Stimulated activated CD4-positive, alpha-beta T cell treated with anti-CD3 and anti-CD28 coated beads, TNF-alpha, amount 100 ng/mL, for 24 hours (primary cell): ENCODE measurements around the gene OGDH.
"Not testable (repeated sequence)": the region's sequence is repeated elsewhere in the genome, so short reads cannot be mapped to it uniquely, and the experiment has no call there.

ENCODE experiments used
- DNase-seq, 3 experiments: peaks; one replicate each; pipeline ENCODE4 v3.0.0-alpha.2; 2020; ENCODE audit warnings: low read depth in 3 of 3

OGDH gene

DNA sequence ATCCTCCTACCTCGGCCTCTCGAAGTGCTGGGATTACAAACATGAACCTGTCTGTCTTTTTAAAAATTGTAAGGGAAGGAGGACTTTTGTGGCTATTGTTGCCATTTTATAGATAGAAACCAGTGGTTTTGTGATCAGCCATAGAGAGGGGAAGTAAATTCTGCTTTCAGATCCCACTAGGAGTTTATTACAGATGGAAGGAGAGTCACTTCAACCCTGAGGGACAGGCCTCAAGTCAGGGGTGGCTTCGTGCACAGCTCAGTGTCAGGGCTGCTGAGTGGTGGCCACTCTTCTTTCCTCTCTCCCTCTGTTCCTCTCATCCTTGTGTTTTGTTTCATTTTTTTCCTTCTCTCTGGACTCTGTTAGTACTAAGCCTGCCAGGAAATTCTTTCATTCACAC lies 60.8 kb downstream of the OGDH start:
- DNase-seq: no peak

DNA sequence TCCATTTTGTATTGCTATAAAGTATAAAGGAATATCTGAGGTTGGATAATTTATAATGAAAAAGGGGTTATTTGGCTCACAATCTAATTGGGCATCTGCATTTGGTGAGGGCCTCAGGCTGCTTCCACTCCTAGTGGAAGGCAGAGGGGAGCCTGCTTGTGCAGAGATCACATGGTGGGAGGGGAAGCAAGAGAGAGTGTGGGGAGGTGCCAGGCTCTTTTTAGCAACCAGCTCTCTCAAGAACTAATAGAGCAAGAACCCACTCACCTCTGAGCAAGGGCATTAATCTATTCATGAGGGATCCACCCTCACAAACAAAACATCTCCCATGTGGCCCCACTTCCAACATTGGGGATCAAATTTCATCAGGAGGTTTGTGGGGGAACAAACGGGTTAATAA lies 64.6 kb downstream of the OGDH start:
- no peak for DNase-seq

DNA sequence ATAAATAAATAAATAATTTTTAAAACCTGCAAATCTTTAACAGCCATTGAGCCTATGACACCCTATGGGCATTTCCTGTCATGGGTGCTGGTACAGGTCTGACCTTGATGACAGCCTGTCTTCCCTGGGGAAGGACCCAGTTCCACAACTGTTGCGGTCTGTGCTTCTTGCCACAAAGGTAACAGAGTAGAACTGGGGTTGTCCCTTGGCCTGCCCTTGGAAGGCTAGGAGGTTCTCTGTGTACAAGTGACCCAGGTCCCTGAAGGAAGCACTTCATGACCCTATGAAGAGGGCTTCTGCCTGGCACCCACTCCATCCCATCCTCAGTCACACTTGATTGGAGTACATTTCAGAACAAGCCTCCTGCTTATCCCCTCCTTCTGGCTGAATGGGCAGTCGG lies 66.9 kb downstream of the OGDH start:
- no peak for DNase-seq

DNA sequence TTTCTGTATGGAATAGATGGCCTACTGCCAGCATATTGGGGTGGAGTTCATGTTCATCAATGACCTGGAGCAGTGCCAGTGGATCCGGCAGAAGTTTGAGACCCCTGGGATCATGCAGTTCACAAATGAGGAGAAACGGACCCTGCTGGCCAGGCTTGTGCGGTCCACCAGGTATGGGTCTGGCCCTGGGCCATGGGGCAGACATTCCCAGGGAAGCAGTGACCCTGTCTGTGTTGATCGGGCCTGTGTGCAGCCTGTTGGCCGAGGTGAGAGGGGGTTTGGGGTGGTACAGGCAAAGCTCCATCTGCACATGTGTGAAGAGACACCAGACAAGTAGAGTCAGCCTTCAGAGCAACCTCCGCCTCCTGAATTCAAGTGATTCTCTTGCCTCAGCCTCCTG lies 67.3 kb downstream of the OGDH start:
- DNase-seq: no peak

DNA sequence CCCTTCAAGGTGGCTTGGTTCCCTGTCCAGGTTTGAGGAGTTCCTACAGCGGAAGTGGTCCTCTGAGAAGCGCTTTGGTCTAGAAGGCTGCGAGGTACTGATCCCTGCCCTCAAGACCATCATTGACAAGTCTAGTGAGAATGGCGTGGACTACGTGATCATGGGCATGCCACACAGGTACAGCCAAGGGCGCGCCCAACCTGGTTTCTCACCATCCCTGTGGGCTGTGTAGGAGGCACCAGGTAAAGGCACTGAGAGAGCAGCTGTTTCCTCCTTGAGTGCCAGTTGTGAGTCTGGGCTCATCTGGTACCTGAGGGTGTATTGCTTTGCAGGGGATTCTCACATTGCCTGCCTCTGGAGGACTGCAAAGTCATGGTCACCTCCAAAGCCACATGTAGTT lies 68.0 kb downstream of the OGDH start:
- DNase-seq: no peak

DNA sequence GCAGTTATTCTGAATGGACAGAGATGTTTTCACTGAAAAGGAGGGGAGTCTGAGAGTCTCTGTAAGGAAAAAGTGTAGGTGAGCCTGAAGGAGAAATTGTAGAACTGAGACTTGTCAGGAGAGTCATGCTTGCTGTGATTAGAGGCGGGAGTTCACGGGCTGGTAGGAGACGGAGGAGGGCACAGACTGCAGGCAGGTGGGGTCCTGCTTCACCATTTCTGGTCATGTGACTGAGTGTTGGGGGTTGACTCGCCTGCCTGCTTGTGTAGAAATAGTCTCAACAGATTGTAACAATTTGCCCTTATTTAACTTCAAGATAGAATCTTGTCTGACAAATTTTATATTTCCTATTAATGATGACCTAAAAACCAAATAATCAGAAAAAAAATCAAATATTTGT lies 70.3 kb downstream of the OGDH start:
- DNase-seq: no peak

DNA sequence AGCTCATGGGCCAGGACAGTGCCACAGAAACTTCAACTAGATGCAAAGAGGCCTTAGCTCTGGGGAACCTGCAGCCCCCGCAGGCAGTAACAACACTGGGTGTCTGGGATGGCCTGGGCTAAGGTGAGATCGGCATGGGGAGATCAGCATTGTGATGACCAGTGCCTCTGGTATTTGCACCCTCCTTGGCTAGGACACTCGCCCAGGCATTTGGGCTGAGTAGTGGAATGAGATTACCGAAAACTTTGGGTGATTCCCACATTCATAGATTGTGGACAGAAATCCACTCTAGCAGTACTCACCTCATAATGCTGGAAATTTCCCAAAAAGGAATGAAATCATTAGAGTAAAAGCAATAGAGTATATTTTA lies 71.7 kb downstream of the OGDH start:
- DNase-seq: no peak

DNA sequence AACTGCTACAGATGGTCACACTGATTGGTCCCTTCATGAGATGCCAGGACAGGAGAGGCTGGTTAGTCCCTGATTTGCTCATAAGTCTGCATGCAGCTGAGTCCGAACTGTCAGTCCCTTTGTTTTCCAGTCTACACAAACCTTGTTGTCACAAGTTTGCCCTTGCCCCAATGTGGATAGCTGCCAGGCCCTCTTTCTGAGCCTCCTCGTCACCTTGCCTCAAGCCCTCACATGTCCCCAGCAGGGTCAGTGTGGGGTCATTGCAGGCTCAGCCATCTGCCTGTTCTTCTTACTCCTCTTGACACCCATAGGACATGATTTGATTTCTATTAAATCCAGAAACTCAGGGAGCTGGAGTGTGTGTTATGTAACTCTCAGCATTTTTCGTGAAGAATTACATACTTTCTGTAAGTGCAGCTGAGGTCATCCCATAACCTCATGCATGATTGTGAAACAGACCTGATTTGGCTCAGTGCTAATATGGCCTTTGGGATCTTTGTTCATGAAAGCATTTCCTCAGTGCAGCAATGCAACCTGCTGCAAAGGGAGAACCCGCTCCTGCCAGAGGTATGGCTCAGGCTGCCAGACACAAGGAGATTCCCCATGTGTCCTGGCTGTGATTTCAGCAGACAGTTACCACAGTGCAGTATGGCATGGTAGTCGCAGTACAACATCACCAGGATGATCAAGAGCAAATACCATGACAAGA lies 72.2 kb downstream of the OGDH start:
- DNase-seq: no peak

DNA sequence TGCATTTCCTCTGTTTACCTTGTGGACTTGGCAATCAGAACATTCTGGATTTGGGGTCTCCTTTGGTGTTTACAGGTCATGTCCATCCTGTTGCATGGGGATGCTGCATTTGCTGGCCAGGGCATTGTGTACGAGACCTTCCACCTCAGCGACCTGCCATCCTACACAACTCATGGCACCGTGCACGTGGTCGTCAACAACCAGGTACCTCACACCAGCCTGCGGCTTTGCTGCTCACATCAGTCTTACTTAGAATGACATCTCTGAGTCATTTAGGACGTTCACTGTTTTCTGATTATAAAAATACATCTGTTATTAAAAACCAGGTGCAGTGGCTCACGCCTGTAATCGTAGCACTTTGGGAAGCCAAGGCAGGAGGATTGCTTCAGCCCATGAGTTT lies 75.2 kb downstream of the OGDH start:
- DNase-seq: no peak

DNA sequence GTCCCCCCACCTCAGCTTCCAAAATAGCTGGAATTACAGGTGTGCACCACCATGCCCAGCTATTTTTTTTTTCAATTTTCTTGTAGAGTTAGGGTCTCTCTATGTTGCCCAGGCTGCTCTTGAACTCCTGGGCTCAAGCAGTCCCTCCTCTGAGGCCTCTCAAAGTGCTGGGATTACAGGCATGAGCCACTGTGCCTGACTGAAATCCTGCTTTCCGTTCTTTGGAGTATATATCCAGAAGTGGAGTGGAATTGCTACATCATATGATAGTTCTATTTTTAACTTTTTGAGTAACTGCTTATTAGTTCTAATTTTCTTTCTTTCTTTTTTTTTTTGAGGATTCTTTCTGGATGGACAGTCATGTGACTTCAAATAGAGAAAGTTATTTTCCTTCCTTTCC lies 79.3 kb downstream of the OGDH start:
- DNase-seq: no peak

DNA sequence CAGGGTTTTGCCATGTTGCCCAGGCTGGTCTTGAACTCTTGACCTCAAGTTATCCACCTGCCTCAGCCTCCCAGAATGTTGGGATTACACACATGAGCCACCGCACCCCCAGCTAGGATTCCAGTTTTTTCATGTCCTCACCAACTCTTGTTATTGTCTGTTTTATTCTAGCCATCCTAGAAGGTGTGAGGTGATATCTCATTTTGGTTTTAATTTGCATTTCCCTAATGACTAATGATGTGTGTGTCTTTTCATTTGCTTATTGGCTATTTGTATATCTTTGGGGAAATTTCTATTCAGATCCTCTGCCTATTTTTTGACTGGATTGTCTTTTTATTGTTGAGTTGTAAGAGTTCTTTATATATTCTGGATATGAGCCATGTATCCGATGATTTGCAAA lies 83.0 kb downstream of the OGDH start:
- no peak for DNase-seq

DNA sequence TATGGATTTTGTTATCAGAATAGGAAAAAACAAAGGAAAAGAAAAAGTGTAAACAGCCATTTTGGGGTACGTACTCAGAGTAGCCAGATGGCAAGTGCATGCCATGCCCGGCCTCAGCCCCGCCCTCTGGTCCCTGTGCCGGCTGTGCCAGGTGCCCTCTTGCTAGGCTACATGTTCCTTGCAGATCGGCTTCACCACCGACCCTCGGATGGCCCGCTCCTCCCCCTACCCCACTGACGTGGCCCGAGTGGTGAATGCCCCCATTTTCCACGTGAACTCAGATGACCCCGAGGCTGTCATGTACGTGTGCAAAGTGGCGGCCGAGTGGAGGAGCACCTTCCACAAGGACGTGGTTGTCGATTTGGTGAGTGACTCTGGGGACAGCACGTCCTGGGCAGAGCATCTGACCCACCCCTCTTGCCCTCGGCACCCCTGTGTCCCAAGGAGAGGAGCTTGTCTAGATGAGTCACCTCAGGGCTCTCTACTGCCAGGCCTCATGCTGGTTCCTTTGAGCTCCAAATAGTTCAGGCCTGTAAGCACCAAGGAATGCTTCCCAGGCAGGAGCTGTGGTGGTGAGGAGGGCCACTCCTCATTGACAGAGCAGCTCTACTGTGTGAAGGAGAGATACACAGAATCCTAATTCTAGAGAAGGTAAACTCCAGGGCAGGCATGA lies 87.3 kb downstream of the OGDH start:
- no peak for DNase-seq

DNA sequence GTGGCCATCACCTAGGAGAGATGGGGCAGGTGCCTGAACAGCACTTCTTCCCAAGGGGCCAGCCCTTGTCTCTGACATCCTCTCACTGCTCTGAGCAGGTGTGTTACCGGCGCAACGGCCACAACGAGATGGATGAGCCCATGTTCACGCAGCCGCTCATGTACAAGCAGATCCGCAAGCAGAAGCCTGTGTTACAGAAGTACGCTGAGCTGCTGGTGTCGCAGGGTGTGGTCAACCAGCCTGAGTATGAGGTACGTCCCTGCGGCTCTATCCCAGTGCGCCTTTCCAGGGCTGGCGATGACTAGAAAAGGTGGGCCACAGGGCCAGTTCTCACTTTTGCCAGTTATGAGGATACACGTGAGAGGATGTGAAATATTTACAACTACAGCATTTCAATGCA lies 87.9 kb downstream of the OGDH start:
- DNase-seq: no peak

DNA sequence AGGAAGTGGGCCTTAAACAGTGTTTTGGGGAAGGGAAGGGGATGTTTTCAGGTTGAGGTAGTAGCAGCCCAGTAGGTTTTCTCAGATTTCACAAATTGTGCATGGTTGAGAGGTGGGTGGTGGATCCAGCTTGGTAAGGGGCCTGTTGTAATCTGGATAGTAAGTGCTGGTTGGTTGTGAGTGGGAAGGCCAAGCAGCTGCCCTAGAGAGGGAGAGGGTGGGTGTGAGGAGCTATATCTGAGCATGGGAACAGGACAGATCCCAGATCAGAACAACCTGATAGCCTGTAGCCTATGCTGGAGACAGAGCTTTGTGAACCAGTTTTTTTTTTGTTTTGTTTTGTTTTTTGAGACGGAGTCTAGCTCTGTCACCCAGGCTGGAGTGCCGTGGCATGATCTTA lies 88.3 kb downstream of the OGDH start:
- DNase-seq: no peak

DNA sequence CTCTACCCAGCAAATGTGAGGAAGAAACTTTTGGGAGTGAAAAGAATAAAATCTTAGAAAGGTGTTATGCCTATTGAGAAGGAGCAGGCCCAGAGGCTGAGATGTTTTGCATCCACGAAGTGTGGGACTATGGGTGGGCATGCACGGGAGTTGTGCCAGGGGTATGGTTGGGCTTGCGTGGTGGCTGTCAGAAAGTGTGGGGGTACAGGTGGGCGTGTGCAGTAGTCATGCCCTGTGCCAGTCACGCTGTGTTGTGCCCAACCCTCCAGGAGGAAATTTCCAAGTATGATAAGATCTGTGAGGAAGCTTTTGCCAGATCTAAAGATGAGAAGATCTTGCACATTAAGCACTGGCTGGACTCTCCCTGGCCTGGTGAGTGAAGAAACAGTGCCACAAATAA lies 89.3 kb downstream of the OGDH start:
- DNase-seq: no peak

DNA sequence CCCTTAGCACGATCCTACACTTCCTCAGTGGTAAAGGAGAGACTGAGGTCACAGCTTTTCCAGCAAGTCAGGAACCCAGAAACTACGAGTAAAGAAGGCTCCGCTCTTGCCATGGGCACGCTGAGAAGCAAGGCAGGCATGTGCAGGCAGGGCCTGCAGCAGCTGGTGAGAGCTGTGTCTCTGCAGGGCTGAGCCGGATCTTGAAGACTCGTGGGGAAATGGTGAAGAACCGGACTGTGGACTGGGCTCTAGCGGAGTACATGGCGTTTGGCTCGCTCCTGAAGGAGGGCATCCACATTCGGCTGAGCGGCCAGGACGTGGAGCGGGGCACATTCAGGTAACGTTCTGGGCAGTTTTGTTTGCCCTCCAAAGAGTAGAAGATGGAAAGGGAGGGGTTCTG lies 90.3 kb downstream of the OGDH start:
- no peak for DNase-seq

DNA sequence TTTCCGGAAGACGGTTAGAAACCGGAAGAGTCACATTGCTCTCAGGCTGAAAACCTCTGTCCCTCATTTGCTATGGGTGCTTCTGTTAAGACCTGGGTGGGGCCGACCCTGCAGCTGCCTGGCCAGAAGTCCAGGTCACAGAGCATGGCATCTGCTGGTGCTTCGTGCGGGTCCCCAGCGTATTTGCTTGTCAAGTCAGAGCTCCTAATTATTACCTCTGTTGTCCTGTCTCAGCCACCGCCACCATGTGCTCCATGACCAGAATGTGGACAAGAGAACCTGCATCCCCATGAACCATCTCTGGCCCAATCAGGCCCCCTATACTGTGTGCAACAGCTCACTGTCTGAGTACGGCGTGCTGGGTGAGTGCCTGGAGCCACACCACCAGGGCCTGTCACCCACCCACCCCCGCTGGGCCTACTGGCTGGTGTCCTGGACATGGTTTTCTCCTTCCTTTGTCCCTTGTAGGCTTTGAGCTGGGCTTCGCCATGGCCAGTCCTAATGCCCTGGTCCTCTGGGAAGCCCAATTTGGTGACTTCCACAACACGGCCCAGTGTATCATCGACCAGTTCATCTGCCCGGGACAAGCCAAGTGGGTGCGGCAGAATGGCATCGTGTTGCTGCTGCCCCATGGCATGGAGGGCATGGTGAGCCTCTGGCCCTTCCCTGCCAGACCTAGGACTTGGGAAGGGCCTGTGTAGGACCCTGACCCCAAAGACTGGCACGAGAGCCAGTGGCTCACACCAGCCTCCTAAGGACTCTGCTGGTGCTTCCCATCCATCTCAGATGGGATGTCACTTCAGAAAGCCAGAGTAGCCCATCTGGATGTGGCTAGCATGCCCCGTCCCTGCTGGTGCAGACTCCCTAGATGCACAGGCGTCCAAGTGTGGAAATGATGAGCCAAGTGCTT lies 91.0 kb downstream of the OGDH start:
- no peak for DNase-seq

DNA sequence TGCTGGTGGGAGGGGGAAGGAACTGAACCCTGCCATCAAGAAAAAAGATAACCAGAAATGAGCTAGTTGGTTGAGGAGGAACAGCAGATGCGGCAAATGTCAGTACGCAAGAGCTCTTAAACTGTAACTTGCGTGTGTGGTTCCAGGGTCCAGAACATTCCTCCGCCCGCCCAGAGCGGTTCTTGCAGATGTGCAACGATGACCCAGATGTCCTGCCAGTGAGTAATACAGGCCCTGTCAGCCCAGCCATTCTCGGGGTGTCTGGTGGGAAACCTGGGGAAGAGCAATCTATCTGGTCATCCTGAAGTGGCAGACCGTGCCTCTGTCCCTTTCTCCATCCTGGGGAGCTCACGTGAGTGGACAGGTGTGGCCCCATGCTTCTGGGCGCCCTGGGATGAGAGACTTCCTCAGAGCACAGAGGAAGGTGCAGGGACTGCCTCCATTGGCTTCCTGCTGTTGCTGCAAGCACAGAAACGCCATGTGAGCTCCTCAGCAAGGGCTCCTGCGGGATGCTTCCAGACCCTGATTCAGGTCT lies 91.7 kb downstream of the OGDH start:
- no peak for DNase-seq

DNA sequence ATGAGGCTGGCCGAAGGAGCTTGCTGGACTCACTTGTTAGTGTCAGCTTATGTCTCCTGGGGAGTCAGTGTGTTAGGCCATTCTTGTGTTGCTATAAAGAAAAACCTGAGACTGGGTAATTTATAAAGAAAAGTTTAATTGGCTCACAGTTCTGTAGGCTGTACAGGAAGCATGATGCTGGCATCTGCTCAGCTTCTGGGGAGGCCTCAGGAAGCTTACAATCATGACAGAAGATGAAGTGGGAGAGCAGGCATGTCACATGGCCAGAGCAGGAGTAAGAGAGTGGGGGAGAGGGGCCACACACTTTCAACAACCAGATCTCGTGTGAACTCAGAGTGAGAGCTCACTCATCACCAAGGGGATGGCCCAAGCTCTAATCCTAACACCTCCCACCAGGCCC lies 93.2 kb downstream of the OGDH start:
- DNase-seq: not testable (repeated sequence)

DNA sequence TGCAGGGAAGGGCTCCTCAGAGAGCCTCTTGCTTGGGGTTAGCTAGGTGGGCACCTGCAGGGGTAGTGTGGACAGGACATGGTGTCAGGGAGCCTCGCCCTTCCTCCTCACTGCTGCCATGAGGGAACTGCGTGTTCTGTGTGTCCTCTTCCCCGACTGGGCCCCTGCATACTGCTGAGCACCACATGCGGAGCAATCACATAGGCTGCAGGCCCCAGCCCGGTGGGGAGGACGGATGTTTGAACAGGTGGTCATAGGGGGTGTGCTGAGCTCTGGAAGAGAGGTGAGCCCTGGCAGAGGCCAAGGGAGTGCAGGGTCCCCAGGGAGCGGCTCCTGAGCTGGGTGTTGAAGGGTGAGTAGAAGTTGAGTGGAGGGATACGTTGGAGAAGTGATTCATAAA lies 93.9 kb downstream of the OGDH start:
- no peak for DNase-seq

DNA sequence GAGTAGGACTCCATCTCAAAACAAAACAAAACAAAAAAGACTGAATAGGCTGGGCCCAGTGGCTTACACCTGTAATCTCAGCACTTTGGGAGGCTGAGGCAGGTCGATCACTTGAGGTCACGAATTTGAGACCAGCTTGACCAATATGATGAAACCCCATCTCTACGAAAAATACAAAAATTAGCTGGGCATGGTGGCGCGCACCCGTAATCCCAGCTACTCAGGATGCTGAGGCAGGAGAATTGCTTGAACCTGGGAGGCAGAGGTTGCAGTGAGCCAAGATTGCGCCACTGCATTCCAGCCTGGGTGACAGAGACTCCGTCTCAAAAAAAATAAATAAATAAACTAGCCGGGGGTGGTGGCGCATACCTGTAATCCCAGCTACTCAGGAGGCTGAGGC lies 97.0 kb downstream of the OGDH start:
- DNase-seq: not testable (repeated sequence)

DNA sequence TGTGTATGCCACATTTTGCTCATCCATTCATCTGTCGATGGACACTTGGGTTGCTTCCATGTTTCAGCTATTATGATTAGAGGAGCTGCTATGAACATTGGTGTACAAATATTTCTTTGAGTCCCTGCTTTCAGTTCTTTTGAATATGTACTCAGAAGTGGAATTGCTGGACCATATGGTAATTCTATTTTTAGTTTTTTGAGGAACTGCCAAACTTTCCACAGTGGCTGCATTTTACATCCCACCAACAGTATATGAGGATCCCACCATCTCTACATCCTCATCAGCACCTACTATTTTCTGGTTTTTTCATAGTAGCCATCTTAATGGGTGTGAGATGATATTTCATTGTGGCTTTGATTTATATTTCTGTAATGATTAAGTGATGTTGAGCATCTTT lies 97.5 kb downstream of the OGDH start:
- no peak for DNase-seq

DNA sequence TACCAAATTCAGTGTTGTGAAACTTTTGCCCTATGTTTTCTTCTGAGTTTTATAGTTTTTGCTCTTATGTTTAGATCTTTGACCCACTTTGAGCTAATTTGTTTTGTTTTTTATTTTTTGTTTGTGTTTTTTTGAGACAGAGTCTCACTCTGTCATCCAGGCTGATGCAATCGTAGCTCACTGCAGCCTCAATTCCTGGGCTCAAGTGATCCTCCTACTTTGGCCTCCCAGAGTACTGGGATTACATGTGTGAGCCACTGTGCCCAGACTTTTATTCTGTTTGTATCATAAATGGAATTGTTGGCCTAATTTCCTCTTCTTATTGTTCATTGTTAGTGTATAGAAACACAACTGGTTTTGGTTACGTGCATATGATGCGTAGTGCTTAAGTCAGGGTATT lies 99.0 kb downstream of the OGDH start:
- no peak for DNase-seq
